ENCODE measurements around the gene HS3ST6. TPM values are rescaled to one million over a fixed set of nuclear protein-coding genes. Genes with fewer than 3 reads are reported as not detected.

Gene HS3ST6
- total RNA-seq, 2 donors from 2014 or later, result 0.31 to 11.8 TPM

DNA sequence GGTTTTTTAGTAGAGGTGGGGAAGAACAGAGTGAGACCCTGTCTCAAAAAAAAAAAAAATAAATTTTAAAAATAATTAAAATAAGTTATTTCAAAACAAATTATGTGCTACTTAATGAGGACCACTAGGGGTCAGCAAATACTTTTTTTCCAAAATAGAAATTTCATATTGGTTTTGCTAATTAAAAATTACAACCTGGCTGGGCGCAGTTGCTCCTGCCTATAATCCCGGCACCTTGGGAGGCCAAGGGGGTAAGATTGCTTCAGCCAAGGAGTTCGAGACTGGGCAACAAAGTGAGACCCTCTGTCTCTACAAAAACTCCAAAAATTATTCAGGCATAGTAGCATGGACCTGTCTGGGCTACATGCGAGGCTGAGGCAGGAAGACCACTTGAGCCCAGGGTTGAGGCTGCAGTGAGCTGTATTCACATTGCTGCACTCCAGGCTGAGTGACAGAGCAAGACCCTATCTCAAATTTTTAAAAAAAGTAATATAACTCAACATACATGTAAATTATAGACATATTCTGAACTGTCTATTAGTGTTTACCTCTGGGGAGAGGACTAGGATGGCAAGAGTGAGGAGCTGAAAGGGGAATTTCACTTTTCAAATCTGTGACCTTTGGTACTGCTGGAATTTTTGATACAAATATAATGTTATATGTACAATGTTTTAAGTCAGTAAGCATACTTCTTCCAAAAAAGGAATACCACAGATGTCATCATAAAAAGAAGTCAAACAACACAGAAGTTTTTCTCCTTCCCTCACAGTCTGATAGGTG lies 54.3 kb downstream of the HS3ST6 start:
- intact Hi-C loops (cut with DNase I, micrococcal nuclease), result loop anchor here (5.0 kb wide), 2 partner anchors 58 to 68 kb away; no protein-coding TSS in a partner anchor
- DNase-seq, result no peak
- peak; percentile 58 for ATAC-seq

DNA sequence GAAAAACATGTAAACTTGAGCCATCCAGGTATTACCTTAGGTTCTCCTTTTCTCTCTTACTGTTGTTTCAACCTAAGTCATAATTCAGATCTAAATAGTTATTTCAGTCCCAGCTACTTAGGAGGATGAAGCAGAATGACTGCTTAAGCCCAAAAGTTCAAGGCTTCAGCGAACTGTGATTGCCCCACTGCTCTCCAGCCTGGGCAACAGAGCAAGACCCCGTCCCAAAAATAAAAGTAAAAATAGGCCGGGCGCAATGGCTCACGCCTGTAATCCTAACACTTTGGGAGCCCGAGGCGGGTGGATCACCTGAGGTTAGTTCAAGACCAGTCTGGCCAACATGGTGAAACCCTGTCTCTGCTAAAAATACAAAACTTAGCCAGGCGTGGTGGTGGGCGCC lies 55.8 kb downstream of the HS3ST6 start:
- DNase-seq, result no peak
- intact Hi-C loops (cut with DNase I, micrococcal nuclease), result loop anchor here (5.0 kb wide), 2 partner anchors 60 to 70 kb away; no protein-coding TSS in a partner anchor
- ATAC-seq, result no peak

GRCh38 chr16:1861730-1862129 lies 56.5 kb downstream of the HS3ST6 start:
- intact Hi-C loops (cut with DNase I, micrococcal nuclease), result loop anchor here (5.0 kb wide), 2 partner anchors 61 to 71 kb away; no protein-coding TSS in a partner anchor
- no peak for DNase-seq
- ATAC-seq, result no peak

Other genes with a start within 250 kb of the HS3ST6 start
- 10 to 100 TPM; 49.8 to 62.4 TPM for gene JPT2, start 240.1 kb downstream of the HS3ST6 start, total RNA-seq
- gene MAPK8IP3, start 212.2 kb downstream of the HS3ST6 start, total RNA-seq, result 10 to 100 TPM; 55.2 to 79.0 TPM
- 10 to 100 TPM; 59.5 to 62.9 TPM for gene NME3, start 146.9 kb downstream of the HS3ST6 start, total RNA-seq
- gene EME2, start 145.6 kb downstream of the HS3ST6 start, total RNA-seq, result 10 to 100 TPM; 22.1 to 34.9 TPM
- gene MRPS34, start 145.3 kb downstream of the HS3ST6 start, total RNA-seq, result 100 to 1,000 TPM; 103 to 133 TPM
- gene SPSB3, start 135.8 kb downstream of the HS3ST6 start, total RNA-seq, result 10 to 100 TPM; 37.9 to 49.1 TPM
- gene NUBP2, start 135.5 kb downstream of the HS3ST6 start, total RNA-seq, result 10 to 100 TPM; 29.4 to 34.4 TPM
- 1 to 10 TPM in 1 of 2 donors, under 1 TPM in 1; 0.58 to 1.3 TPM for gene IGFALS, start 124.7 kb downstream of the HS3ST6 start, total RNA-seq
- gene HAGH, start 91.6 kb downstream of the HS3ST6 start, total RNA-seq, result 10 to 100 TPM; 64.5 to 85.0 TPM
- gene FAHD1, start 91.2 kb downstream of the HS3ST6 start, total RNA-seq, result 10 to 100 TPM; 60.0 to 66.9 TPM
- not detected for gene MEIOB, start 46.3 kb downstream of the HS3ST6 start, total RNA-seq
- 10 to 100 TPM; 46.0 to 46.6 TPM for gene MSRB1, start 24.8 kb upstream of the HS3ST6 start, total RNA-seq
- gene RPL3L, start 36.3 kb upstream of the HS3ST6 start, total RNA-seq, result not detected
- 100 to 1,000 TPM; 224 to 273 TPM for gene NDUFB10, start 41.1 kb upstream of the HS3ST6 start, total RNA-seq
- 1,000 to 10,000 TPM; 1,705 to 1,742 TPM for gene RPS2, start 46.4 kb upstream of the HS3ST6 start, total RNA-seq
- gene RNF151, start 48.4 kb upstream of the HS3ST6 start, total RNA-seq, result not detected
- gene TBL3, start 53.6 kb upstream of the HS3ST6 start, total RNA-seq, result 10 to 100 TPM; 22.0 to 23.6 TPM
- 10 to 100 TPM; 34.6 to 49.0 TPM for gene NOXO1, start 63.1 kb upstream of the HS3ST6 start, total RNA-seq
- gene GFER, start 65.8 kb upstream of the HS3ST6 start, total RNA-seq, result 10 to 100 TPM; 73.7 to 82.3 TPM
- gene SYNGR3, start 71.6 kb upstream of the HS3ST6 start, total RNA-seq, result 1 to 10 TPM; 1.6 to 3.0 TPM
- 10 to 100 TPM; 45.8 to 52.8 TPM for gene ZNF598, start 91.4 kb upstream of the HS3ST6 start, total RNA-seq
- gene NPW, start 101.4 kb upstream of the HS3ST6 start, total RNA-seq, result 1 to 10 TPM; 1.9 to 2.5 TPM
- 10 to 100 TPM; 69.3 to 73.7 TPM for gene NHERF2, start 108.5 kb upstream of the HS3ST6 start, total RNA-seq
- 10 to 100 TPM; 27.3 to 29.5 TPM for gene NTHL1, start 129.4 kb upstream of the HS3ST6 start, total RNA-seq
- gene TSC2, start 129.6 kb upstream of the HS3ST6 start, total RNA-seq, result 100 to 1,000 TPM; 115 to 118 TPM
- gene PKD1, start 217.5 kb upstream of the HS3ST6 start, total RNA-seq, result 10 to 100 TPM; 75.1 to 76.7 TPM
- 10 to 100 TPM; 24.9 to 27.2 TPM for gene RAB26, start 230.2 kb upstream of the HS3ST6 start, total RNA-seq
- 10 to 100 TPM; 94.5 to 99.8 TPM for gene TRAF7, start 237.4 kb upstream of the HS3ST6 start, total RNA-seq

Data from left colon (tissue), 2 donors.